ENCODE measurements around the gene CAMKK1. TPM values are rescaled to one million over a fixed set of nuclear protein-coding genes. Genes with fewer than 3 reads are reported as not detected.

CAMKK1 gene
- polyA plus RNA-seq, 2 of the 4 experiments (the other 2 are of a cell fraction), result 6.9 to 14.8 TPM

DNA sequence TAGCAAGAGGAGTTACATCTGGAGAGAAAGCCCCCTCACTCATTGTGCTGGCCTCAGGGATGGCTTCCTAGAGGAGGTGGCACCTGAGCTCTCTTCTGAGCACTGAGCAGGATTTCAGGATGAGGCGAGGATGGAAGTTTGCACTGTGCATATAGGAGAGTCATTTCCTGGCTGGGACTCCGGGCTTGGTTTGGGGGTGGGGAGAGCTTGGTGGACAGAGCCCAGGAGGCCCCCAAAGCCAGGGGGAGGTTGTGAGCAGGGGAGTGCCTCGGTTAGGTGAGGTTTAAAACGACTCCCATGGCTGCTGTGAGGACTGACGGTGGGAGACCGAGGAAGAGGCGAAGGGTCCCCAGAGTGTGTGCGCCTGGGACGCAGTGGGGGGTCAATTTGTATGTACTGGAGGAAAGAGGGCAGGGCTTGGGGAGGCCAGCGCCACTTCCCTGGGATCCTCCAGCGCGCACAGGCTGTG is 1.2 kb downstream of the CAMKK1 start:
- Histone ChIP-seq H3K9me3 (no peaks in the 10 kb centered on the region), H3K4me1 (peaks cover 69% of the 10 kb centered on the region), H3K27ac (peak overlapping the region; percentile 87 to 89), H3K4me3 (peak overlapping the region; percentile 79), H3K4me2 (peak overlapping the region; percentile 94)
- no peak for FAIRE-seq
- ChIA-PET POLR2A (no interaction called here), CTCF (interaction anchor here (0.6 to 3.6 kb wide), 5 partner anchors 21 to 165 kb away, joined by 3 to 30 read pairs (median 4); no protein-coding TSS in a partner anchor)
- 4% methylated on average over 12 of the region's 12 CpGs for WGBS (ENCODE audit: missing lambda C conversion rate)
- DNase-seq (ENCODE audit: low read depth in 1 of 2, low spot score in 1 of 2), result no peak
- TF ChIP-seq CEBPB (IDR thresholded peaks at IDR 0.05) (no peak), ZFP36 (IDR thresholded peaks at IDR 0.05; ENCODE audit: borderline replicate concordance, partially characterized antibody) (peak; percentile 37), HOXA7 (CRISPR knock-in tag; IDR thresholded peaks at IDR 0.05) (no peak)
- peak in 1 of 2 experiments; percentile 2; a peak in 4 of 6 replicates for ATAC-seq

DNA sequence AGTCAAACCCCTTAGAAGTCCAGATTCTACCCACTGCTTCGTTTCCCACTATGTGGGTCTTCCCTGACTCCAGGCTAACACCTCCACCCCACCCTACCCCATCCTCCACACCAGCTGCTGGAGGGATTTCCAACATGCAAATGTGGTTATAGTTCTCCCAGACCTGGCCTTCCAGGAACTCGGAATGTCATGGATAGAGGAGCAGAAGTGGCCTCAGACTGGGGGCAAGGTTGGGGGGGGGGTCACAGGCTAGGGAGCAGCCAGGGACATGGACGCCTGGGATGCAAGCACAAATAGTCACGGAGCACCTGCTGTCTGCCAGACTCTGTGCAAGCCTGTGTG is 2.0 kb downstream of the CAMKK1 start:
- DNase-seq (ENCODE audit: low read depth in 1 of 2, low spot score in 1 of 2) (no peak), FAIRE-seq (no peak), ATAC-seq (no peak)
- WGBS (ENCODE audit: missing lambda C conversion rate), result 51% methylated on average over 3 of the region's 4 CpGs
- Histone ChIP-seq H3K9me3 (no peaks in the 10 kb centered on the region), H3K4me2 (peak overlapping the region; percentile 94), H3K4me1 (peaks cover 78% of the 10 kb centered on the region), H3K27ac (peak overlapping the region; percentile 87 to 89), H3K4me3 (peak overlapping the region; percentile 79; the same call in 2 of the 3 replicates)
- ChIA-PET POLR2A (interaction anchor here (1.3 kb wide), 1 partner anchor 45 kb away, joined by 10 read pairs; the partner anchor contains the start of gene NCBP3), CTCF (interaction anchor here (0.8 to 3.7 kb wide), 8 partner anchors 13 to 184 kb away, joined by 3 to 30 read pairs (median 7); no protein-coding TSS in a partner anchor)
- TF ChIP-seq, protein P1, sequence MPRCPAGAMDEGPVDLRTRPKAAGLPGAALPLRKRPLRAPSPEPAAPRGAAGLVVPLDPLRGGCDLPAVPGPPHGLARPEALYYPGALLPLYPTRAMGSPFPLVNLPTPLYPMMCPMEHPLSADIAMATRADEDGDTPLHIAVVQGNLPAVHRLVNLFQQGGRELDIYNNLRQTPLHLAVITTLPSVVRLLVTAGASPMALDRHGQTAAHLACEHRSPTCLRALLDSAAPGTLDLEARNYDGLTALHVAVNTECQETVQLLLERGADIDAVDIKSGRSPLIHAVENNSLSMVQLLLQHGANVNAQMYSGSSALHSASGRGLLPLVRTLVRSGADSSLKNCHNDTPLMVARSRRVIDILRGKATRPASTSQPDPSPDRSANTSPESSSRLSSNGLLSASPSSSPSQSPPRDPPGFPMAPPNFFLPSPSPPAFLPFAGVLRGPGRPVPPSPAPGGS (IDR thresholded peaks at IDR 0.05), result no peak
- no peak for TF ChIP-seq SREBF2 (IDR thresholded peaks at IDR 0.05)
- TF ChIP-seq, protein P2, sequence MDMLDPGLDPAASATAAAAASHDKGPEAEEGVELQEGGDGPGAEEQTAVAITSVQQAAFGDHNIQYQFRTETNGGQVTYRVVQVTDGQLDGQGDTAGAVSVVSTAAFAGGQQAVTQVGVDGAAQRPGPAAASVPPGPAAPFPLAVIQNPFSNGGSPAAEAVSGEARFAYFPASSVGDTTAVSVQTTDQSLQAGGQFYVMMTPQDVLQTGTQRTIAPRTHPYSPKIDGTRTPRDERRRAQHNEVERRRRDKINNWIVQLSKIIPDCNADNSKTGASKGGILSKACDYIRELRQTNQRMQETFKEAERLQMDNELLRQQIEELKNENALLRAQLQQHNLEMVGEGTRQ (IDR thresholded peaks at IDR 0.05), result no peak
- no peak for TF ChIP-seq HEYL (CRISPR knock-in tag; IDR thresholded peaks at IDR 0.05)

DNA sequence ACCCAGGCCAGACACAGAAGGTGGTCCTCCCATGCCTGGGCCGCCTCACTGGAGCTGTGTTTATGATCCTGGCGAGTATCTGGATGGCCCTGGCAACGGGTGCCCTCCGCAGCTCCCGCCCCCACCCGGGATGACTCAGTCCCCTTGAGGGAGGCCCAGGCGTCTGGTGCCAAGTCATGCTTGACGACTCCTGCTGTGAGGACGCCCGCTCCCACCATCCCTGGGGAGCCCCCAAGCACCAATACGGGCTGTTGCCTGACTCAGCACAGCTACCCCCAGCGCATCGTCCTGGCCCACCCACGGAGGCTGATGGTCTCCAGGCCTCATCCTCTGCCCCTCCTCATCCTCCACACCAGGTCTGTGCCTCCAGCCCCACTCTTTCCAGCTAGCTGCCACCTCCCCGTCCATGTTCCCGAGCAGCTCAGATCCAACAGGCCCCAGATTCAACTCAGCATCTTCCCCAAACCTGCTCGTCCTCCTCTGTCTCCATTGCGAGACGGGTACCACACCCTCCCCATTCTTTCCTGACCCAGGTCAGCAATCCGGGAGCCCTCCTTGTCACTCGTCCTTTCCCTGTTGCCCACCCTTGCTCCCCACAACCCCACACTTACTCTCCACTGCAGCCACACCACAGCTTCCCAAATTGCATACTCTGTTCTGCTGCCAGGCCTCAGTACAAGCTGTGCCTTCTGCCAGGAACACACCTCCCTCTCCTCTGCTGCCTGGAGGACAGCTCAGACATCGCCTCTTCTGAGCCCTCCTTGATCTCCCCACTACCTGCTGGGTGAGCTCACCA is 2.6 kb downstream of the CAMKK1 start:
- ChIA-PET POLR2A (interaction anchor here (0.6 to 1.3 kb wide), 3 partner anchors 11 to 44 kb away, joined by 3 to 10 read pairs (median 3); partner anchors contain the start of gene NCBP3), CTCF (interaction anchor here (0.7 to 3.7 kb wide), 16 partner anchors 10 to 325 kb away, joined by 3 to 30 read pairs (median 4); partner anchors contain the start of gene NCBP3)
- Histone ChIP-seq H3K9me3 (no peaks in the 10 kb centered on the region), H3K4me1 (peaks cover 81% of the 10 kb centered on the region), H3K4me2 (peak overlapping the region; percentile 94), H3K27ac (peak overlapping the region; percentile 87 to 89), H3K4me3 (peak overlapping the region; percentile 22)
- peak; percentile 94 for FAIRE-seq
- peak; percentile 36 to 61 for ATAC-seq
- 10% methylated on average over 18 of the region's 22 CpGs for WGBS (ENCODE audit: missing lambda C conversion rate)
- TF ChIP-seq MYC (IDR thresholded peaks at IDR 0.05; ENCODE audit: borderline replicate concordance, low read length) (0 out of 2 replicates have a peak, but pooled peaks have one; percentile 16), FOSL2 (IDR thresholded peaks at IDR 0.05) (peak; percentile 90), FOSL2 (CRISPR knock-in tag; IDR thresholded peaks at IDR 0.05) (peak; percentile 98), CHD4 (IDR thresholded peaks at IDR 0.05; ENCODE audit: borderline replicate concordance) (no peak), MAFK (IDR thresholded peaks at IDR 0.05; ENCODE audit: partially characterized antibody) (peak; percentile 96), JUN (IDR thresholded peaks at IDR 0.05) (peak in 1 of 2 experiments; percentile 81; a peak in 3 of 5 replicates), EP300 (IDR thresholded peaks at IDR 0.05) (peak in 1 of 2 experiments; percentile 65; a peak in 1 of 5 replicates), EHF (CRISPR knock-in tag; IDR thresholded peaks at IDR 0.05) (no peak), FOXS1 (CRISPR knock-in tag; IDR thresholded peaks at IDR 0.05) (no peak), TFCP2L1 (CRISPR knock-in tag; IDR thresholded peaks at IDR 0.05) (no peak), NR3C1 (IDR thresholded peaks at IDR 0.05) (no peak), SREBF2 (IDR thresholded peaks at IDR 0.05) (no peak), HEYL (CRISPR knock-in tag; IDR thresholded peaks at IDR 0.05) (0 out of 2 replicates have a peak, but pooled peaks have one; percentile 47), GATA3 (IDR thresholded peaks at IDR 0.05; ENCODE audit: borderline replicate concordance) (peak; percentile 47), NFE2L2 (conservative IDR thresholded peaks at IDR 0.05; ENCODE audit: low read length) (peak; percentile 67), HOXB5 (CRISPR knock-in tag; IDR thresholded peaks at IDR 0.05) (peak; percentile 7; the same call in 1 of the 2 replicates), JUNB (IDR thresholded peaks at IDR 0.05) (peak; percentile 73), FOSB (CRISPR knock-in tag; IDR thresholded peaks at IDR 0.05) (no peak), ZFP36 (IDR thresholded peaks at IDR 0.05; ENCODE audit: borderline replicate concordance, partially characterized antibody) (no peak), ESRRA (IDR thresholded peaks at IDR 0.05; ENCODE audit: borderline replicate concordance, low read length) (no peak)
- TF ChIP-seq, protein P3, sequence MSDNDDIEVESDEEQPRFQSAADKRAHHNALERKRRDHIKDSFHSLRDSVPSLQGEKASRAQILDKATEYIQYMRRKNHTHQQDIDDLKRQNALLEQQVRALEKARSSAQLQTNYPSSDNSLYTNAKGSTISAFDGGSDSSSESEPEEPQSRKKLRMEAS (IDR thresholded peaks at IDR 0.05), result peak; percentile 90
- TF ChIP-seq, protein P4, sequence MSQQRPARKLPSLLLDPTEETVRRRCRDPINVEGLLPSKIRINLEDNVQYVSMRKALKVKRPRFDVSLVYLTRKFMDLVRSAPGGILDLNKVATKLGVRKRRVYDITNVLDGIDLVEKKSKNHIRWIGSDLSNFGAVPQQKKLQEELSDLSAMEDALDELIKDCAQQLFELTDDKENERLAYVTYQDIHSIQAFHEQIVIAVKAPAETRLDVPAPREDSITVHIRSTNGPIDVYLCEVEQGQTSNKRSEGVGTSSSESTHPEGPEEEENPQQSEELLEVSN (IDR thresholded peaks at IDR 0.05; ENCODE audit: borderline replicate concordance, low read depth), result no peak
- TF ChIP-seq, protein P5, sequence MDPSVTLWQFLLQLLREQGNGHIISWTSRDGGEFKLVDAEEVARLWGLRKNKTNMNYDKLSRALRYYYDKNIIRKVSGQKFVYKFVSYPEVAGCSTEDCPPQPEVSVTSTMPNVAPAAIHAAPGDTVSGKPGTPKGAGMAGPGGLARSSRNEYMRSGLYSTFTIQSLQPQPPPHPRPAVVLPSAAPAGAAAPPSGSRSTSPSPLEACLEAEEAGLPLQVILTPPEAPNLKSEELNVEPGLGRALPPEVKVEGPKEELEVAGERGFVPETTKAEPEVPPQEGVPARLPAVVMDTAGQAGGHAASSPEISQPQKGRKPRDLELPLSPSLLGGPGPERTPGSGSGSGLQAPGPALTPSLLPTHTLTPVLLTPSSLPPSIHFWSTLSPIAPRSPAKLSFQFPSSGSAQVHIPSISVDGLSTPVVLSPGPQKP (IDR thresholded peaks at IDR 0.05; ENCODE audit: low read depth, low read length), result no peak
- peak; percentile 90 to 98 for DNase-seq (ENCODE audit: low read depth in 1 of 2, low spot score in 1 of 2)
